ENCODE data around the gene RGL1. TPM values are rescaled to one million over a fixed set of nuclear protein-coding genes. Genes with fewer than 3 reads are reported as not detected.

The RGL1 gene
- total RNA-seq, 1 experiment from 2014 or later: 1.3 TPM

DNA sequence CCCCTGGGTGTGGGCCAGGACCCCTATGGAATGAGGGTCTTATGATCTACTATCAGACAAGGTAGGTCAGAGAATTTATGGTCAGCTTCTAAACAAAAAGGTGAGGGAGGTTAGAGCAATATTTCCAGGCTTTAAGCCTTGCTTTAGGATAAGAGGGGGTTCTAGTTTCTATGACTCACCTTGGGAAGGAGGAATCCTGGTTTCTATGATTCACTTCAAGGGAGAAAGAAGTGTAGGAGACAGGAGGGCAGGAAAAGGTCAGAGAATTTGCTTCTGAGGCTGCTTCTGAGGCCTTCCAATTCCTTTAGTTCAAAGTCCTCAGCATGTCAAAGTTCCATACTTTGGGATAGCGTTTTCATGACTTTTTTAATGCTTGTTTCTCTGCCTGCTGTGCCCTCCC, 35.2 kb downstream of the RGL1 start:
- no TSS peak for BruUV-seq (replicated peaks)
- peak; percentile 54; the same call in 1 of the 2 replicates for ATAC-seq
- Histone ChIP-seq H3K27ac (ENCODE audit: low read depth, low read length) (no peak overlapping the region), H3K9me3 (ENCODE audit: control insufficient read depth in 1 of 2, insufficient read depth in 1 of 2, low read depth in 1 of 2, low read length in 2 of 2) (no peaks in the 10 kb centered on the region), H3K27me3 (ENCODE audit: insufficient read depth, low read length) (no peaks in the 10 kb centered on the region), H3K9ac (ENCODE audit: low read length) (no peak overlapping the region), H3K36me3 (ENCODE audit: control insufficient read depth in 1 of 2, insufficient read depth in 2 of 2, low read length in 2 of 2) (no peaks in the 10 kb centered on the region), H3K4me3 (replicated peaks in 1 of 2; ENCODE audit: low read depth in 1 of 2, low read length in 2 of 2) (no peak overlapping the region), H2AFZ (ENCODE audit: low read depth, low read length, poor library complexity, severe bottlenecking) (no peak overlapping the region), H3K4me1 (ENCODE audit: control insufficient read depth in 1 of 2, insufficient read depth in 2 of 2, low read length in 2 of 2) (peaks cover 3 to 7% of the 10 kb centered on the region in 2 experiments; a peak in 3 of 4 replicates), H4K20me1 (ENCODE audit: insufficient read depth) (no peaks in the 10 kb centered on the region), H3K4me2 (ENCODE audit: low read length) (peak overlapping the region; percentile 40), H3K9me2 (ENCODE audit: insufficient read depth) (no peaks in the 10 kb centered on the region), H3K79me2 (ENCODE audit: insufficient read depth, low read length) (no peaks in the 10 kb centered on the region)
- no peak for TF ChIP-seq EZH2 (IDR thresholded peaks at IDR 0.05)
- peak; percentile 38; the same call in 1 of the 2 replicates for TF ChIP-seq JUND (IDR thresholded peaks at IDR 0.05)
- TF ChIP-seq EZH2phosphoT487 (IDR thresholded peaks at IDR 0.05; ENCODE audit: borderline replicate concordance): no peak
- TF ChIP-seq SRF (IDR thresholded peaks at IDR 0.05; ENCODE audit: low read depth): no peak
- no peak for TF ChIP-seq EGR1 (IDR thresholded peaks at IDR 0.05; ENCODE audit: low read depth)
- peak; percentile 41 for TF ChIP-seq FOSL1 (IDR thresholded peaks at IDR 0.05; ENCODE audit: low read depth)
- TF ChIP-seq CBX3 (IDR thresholded peaks at IDR 0.05; ENCODE audit: low read depth): 0 out of 2 replicates have a peak, but pooled peaks have one; percentile 46
- no peak for TF ChIP-seq POLR2AphosphoS5 (IDR thresholded peaks at IDR 0.05; ENCODE audit: low read depth, low read length)
- no peak for TF ChIP-seq SIN3A (IDR thresholded peaks at IDR 0.05; ENCODE audit: low read depth)
- ChIA-PET CTCF (no interaction called here), POLR2A (no interaction called here), RAD21 (ENCODE audit: low non-redundant PET in 1 of 2, low total read pairs in 2 of 2, uncharacterized antibody in 2 of 2, unreplicated experiment in 2 of 2) (no interaction called here)
- DNase-seq (ENCODE audit: low read depth, low spot score): peak; percentile 4
- intact Hi-C loops (cut with micrococcal nuclease): no loop called here

DNA sequence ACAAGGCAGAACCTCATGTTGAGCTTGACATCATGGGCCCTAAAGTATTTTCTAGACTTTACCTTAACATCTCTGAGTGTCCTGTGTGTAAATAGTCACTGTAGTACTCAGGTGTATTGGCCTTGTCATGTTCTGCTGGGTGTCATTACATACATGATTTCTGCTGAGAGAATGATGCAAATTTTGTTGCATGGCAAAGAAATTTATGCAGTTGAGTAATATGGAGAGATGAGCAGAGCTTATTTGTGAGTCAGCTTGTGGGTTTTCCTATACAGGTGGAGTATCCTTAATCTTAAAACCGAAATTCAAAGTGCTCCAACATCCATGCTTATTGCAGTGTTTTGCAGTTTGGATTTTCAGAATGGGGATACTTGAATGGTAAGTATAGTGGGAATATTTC, 36.6 kb downstream of the RGL1 start:
- POLR2A ChIA-PET: no interaction called here
- ATAC-seq: no peak
- TF ChIP-seq, protein P1, sequence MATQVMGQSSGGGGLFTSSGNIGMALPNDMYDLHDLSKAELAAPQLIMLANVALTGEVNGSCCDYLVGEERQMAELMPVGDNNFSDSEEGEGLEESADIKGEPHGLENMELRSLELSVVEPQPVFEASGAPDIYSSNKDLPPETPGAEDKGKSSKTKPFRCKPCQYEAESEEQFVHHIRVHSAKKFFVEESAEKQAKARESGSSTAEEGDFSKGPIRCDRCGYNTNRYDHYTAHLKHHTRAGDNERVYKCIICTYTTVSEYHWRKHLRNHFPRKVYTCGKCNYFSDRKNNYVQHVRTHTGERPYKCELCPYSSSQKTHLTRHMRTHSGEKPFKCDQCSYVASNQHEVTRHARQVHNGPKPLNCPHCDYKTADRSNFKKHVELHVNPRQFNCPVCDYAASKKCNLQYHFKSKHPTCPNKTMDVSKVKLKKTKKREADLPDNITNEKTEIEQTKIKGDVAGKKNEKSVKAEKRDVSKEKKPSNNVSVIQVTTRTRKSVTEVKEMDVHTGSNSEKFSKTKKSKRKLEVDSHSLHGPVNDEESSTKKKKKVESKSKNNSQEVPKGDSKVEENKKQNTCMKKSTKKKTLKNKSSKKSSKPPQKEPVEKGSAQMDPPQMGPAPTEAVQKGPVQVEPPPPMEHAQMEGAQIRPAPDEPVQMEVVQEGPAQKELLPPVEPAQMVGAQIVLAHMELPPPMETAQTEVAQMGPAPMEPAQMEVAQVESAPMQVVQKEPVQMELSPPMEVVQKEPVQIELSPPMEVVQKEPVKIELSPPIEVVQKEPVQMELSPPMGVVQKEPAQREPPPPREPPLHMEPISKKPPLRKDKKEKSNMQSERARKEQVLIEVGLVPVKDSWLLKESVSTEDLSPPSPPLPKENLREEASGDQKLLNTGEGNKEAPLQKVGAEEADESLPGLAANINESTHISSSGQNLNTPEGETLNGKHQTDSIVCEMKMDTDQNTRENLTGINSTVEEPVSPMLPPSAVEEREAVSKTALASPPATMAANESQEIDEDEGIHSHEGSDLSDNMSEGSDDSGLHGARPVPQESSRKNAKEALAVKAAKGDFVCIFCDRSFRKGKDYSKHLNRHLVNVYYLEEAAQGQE (IDR thresholded peaks at IDR 0.05; ENCODE audit: low read depth): no peak
- TF ChIP-seq RAD21 (IDR thresholded peaks at IDR 0.05; ENCODE audit: low read depth): no peak
- TF ChIP-seq EGR1 (IDR thresholded peaks at IDR 0.05; ENCODE audit: low read depth): no peak
- TF ChIP-seq CBX3 (IDR thresholded peaks at IDR 0.05; ENCODE audit: low read depth): no peak
- TF ChIP-seq POLR2AphosphoS5 (IDR thresholded peaks at IDR 0.05; ENCODE audit: low read depth, low read length): no peak
- no peak for TF ChIP-seq JUND (IDR thresholded peaks at IDR 0.05)

More for the DNA sequence above, 36.6 kb downstream of the RGL1 start:
- RAD21 ChIA-PET (ENCODE audit: low non-redundant PET in 1 of 2, low total read pairs in 2 of 2, uncharacterized antibody in 2 of 2, unreplicated experiment in 2 of 2): no interaction called here
- H3K9me3 ChIP-seq (ENCODE audit: control insufficient read depth in 1 of 2, insufficient read depth in 1 of 2, low read depth in 1 of 2, low read length in 2 of 2): no peaks in the 10 kb centered on the region
- H3K4me2 ChIP-seq (ENCODE audit: low read length): no peak overlapping the region
- no peaks in the 10 kb centered on the region for H3K9me2 ChIP-seq (ENCODE audit: insufficient read depth)
- H3K9ac ChIP-seq (ENCODE audit: low read length): no peak overlapping the region
- BruUV-seq (replicated peaks): no TSS peak
- intact Hi-C loops (cut with micrococcal nuclease): no loop called here
- DNase-seq (ENCODE audit: low read depth, low spot score): no peak
- H2AFZ ChIP-seq (ENCODE audit: low read depth, low read length, poor library complexity, severe bottlenecking): no peak overlapping the region
- CTCF ChIA-PET: no interaction called here
- H4K20me1 ChIP-seq (ENCODE audit: insufficient read depth): no peaks in the 10 kb centered on the region
- H3K27me3 ChIP-seq (ENCODE audit: insufficient read depth, low read length): no peaks in the 10 kb centered on the region
- peaks cover 3 to 7% of the 10 kb centered on the region in 2 experiments; a peak in 3 of 4 replicates for H3K4me1 ChIP-seq (ENCODE audit: control insufficient read depth in 1 of 2, insufficient read depth in 2 of 2, low read length in 2 of 2)
- H3K36me3 ChIP-seq (ENCODE audit: control insufficient read depth in 1 of 2, insufficient read depth in 2 of 2, low read length in 2 of 2): no peaks in the 10 kb centered on the region
- H3K79me2 ChIP-seq (ENCODE audit: insufficient read depth, low read length): no peaks in the 10 kb centered on the region
- H3K4me3 ChIP-seq (replicated peaks in 1 of 2; ENCODE audit: low read depth in 1 of 2, low read length in 2 of 2): no peak overlapping the region
- no peak overlapping the region for H3K27ac ChIP-seq (ENCODE audit: low read depth, low read length)
